HG03378 (cell line): ENCODE results near the gene PRLR.
A peak's percentile ranks its signal among the peaks of the same experiment; 100 is the strongest.

Experiments used
- ATAC-seq: cut with Tn5 transposase; IDR thresholded peaks from one replicate; pipeline ENCODE4 v1.9.1; 2021; ENCODE audit warnings: mild to moderate bottlenecking, moderate library complexity; ENCODE audit not compliant: unreplicated experiment

The PRLR gene

DNA sequence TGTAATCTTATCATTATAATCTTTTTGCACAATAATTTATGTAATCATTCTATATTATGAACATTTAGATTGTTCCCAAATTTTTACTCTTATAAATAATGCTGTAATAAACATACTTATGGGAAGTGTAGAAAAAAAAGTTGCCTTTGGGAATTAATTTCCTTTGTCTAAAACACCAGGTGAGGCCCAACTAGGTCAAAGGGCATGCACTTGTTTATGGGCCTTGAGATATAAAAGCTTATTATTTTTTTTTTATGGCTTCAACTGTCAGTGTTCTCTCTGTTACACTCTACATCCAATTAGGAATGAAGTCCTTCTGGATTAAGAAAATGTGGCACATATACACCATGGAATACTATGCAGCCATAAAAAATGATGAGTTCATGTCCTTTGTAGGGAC lies 6.5 kb upstream of the PRLR start:
- no peak for ATAC-seq

DNA sequence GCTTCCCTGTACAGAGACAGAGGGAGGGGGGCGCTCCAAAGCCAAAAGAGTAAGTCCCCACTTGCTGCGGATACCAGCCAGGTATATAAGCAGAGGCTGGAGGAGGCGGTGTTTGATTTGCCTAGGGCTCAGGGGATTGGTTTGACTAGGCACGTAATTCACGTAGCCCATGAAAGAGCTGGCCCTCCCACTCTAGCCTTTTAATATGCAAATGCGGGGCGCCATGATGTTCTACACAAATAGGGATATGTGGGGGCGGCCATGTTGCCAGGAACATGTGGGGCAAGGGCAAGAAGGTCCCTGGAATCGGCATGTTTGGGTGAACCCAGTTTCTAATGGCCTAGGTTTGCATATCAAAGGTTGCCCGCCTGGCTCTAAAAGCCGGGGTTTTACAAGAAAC lies 3.3 kb upstream of the PRLR start:
- ATAC-seq, result no peak

DNA sequence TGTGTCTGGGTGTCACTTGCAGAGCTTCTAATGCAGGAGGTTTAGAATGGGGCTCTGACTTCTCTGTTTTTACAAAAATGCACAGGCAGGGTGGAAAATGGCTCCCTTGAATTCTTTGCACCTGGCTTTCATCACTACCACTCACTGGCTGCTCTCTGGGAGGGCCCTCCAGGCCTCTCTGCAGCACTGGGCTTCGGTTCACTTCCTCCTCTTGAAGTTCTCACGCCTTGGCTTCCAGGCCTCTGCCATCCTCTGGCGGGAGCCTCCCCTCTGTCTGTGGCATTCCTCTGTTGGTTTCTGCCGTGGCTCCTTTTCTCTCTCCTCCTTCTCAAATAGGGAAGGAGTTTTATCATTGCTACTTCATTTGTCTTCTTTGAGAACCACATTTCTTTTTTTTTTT lies 2.8 kb upstream of the PRLR start:
- ATAC-seq, result no peak

DNA sequence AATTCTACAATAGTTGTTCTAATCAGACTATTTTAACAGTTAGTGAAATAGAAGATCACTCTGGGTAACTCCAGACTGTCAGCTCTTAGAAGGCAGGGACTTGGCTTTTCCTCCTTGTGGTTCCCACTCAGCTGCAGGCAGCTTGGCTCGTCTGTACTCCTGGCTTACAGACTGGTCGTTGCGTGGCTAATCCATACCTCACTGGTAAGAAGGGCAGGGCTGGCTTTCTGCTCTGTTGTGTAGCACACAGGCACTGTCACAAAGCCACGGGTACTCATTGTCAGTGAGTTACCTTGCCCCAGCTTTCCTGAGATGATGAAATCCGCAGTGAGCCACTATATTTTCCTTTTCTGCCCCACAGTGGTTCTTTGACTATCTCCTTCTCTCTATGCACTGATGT lies 1.8 kb upstream of the PRLR start:
- no peak for ATAC-seq

DNA sequence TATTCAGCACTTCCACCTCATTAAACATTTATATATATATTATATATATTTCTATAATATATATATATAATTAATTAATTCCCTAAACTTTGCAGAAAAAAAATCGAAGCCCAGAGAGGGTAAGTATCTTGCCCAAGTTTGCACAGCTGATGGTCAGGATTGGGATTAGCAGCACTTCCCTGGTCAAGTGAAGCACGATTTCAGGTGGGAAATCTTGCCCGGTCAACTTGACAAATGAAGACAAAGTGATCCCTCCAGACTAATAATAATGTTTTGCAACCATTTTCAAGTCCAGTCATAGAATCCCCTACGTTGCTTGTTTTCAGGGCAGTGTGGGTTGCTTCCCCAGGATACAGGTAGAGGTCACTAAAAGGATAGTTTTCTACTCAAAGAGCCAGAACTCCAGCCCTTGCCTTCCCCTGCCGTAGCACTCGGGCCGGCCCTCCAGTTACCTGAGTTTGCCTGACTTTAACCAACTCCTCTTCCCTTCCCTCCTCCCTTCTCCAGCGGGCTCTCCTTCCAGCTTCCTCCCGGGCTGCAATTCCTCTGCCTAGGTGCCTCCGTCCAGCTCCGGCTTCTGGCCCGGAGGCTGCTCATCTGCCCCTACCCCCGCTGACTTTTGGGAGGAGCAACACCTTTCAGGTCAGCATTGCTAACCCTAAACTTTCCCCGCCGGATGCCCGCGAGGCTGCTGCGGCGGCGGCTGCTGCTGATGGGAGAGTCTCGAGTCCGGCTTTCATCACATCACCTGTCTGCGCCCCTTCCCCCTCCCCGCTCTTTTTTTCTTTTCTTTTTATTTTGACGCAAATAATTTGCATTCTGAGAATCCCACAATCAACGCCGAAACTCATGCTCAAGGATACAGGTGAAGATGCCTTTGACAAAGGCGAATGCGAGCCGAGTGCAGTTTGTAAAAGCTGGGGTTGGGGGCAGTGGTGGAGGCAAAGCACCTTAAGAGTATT lies 930 bp downstream of the PRLR start:
- peak; percentile 77 for ATAC-seq

DNA sequence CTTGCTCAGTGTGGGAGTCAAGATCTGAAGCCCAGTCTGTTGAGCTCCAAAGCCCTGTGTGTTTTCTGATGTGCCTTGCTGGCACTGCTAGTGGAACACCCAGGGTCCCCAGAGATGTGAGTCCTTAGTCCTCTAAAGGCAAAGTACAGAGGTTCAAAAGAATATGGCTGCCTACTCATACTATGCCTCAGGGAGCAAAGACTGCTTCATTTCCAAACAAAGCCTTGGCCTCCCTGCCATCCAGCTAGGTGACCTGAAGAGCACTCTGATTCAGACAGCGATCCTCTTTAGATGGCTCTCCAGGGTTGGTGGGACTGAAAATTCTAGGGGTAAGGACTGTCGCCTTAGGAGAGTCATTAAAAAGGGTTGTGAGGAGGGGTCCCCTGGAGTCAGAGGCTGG lies 2.0 kb downstream of the PRLR start:
- no peak for ATAC-seq

DNA sequence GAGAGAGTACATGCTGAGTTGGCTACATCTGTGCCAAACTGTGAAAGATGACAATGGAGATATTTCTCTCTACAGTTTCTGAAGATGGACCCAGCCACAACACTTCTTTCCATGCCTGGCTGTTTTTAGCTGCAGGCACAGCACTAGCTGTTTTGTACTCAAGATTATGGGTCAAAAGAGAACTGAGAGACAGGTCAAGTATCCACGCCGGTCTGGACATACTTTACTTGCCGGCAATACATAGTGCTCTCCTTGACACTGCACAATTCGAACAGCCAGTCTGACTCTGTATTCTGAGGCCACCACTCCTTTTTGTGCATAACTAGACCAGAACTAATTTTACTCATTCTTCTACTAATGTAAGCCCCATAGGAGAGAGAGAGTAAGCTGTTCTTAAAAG lies 2.6 kb downstream of the PRLR start:
- no peak for ATAC-seq

DNA sequence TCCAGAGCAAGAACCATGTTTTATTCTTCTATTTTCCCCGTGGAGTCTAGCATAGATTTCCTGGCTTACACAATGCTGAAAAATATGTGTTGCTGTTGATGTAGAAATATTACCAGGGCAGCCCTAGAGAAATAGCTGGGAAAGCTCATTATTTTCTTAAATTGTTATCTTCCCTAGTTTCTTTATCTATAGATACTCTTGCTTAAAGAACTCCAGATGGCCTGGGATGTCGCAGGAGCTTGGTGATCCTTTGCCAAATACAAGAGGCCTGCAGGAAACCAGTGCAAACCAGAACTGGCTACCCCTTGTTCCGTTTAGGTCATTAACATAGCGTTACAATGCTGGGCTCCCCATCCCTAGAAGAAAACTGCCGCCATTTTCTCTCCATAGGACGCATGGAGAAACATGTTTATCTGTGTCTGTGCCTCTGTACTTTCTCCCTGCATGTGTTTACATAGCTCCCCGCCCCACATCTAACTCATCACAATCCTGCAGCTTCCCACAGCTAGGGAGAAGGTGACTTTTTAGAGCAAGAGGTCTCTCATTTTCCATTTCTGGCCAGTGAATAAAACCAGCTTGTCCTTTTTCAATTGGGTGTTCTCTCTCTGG lies 6.4 kb downstream of the PRLR start:
- no peak for ATAC-seq

DNA sequence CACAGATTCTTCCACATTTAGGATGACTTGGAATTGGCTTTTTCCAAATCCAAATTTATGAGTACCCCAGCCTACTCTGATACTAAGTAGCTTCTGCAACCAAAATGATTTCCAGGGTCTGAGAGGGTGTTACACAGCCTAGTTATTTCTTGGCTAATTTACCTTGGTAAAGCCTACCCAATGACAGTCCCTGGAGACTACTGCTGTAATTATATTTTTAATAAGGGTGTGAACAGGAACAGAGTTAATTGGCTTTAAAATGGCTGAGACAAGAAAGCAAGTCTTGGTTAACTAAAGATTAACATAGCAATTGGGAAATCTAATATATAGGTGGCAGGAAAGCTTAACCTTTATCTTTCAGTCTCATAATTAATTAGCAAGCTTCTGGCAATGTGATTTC lies 9.3 kb downstream of the PRLR start:
- no peak for ATAC-seq

DNA sequence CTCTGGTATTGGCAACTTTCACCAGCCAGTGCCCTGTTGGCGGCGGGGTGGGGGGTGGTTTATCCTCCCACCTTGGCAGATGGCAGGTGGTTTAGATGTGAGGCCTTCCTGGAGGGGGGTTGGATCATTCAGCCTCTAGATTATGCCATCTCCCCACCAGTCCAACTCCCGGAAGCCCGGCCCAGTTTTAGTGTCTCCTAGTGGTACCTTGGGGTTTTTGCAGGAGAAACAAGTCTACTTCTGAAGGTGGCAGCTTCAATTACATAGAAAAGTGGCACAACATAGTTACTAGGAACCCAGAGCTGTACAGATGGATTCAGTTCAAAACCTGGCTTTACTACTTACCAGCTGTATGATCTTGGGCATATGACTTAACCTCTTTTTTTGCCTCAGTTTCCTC lies 11.3 kb downstream of the PRLR start:
- no peak for ATAC-seq

DNA sequence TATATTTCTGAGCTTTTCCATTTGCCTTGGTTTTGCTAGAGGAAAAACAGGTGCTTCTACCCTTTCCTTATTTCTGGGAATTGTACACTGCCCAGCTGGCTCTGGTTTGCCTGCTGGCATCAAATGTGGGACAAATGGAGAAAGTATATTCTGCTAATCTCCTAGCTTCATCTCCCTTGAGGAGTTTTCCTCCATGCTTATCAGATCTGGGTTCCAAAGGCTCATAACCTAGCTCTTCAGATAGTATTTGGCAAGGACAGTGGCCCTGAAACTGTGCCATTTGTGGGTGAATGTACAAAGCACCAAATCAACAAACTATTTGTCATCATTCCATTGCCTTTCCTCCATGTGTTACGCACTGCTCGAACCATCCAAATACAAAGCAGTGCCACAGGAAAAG lies 16.2 kb downstream of the PRLR start:
- ATAC-seq, result no peak

DNA sequence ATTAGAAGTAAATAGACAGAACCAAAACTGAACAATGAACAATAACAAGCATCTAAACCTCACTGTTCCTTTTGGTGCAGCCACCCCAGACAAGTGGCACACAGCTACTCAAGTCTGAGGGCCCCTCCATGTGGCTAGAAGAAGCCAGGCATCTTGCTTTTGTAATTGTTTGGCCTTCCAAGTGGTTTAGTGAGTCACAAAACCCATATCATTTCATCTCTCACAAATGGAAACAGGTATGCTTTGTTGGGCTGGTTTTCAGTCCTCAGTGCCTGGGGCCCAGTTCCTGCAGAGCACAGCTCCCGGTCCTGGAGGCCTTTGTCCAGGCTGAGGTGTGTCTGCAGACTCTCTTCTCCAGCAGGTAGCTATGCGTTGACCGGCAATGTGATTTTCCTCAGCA lies 16.7 kb downstream of the PRLR start:
- no peak for ATAC-seq

DNA sequence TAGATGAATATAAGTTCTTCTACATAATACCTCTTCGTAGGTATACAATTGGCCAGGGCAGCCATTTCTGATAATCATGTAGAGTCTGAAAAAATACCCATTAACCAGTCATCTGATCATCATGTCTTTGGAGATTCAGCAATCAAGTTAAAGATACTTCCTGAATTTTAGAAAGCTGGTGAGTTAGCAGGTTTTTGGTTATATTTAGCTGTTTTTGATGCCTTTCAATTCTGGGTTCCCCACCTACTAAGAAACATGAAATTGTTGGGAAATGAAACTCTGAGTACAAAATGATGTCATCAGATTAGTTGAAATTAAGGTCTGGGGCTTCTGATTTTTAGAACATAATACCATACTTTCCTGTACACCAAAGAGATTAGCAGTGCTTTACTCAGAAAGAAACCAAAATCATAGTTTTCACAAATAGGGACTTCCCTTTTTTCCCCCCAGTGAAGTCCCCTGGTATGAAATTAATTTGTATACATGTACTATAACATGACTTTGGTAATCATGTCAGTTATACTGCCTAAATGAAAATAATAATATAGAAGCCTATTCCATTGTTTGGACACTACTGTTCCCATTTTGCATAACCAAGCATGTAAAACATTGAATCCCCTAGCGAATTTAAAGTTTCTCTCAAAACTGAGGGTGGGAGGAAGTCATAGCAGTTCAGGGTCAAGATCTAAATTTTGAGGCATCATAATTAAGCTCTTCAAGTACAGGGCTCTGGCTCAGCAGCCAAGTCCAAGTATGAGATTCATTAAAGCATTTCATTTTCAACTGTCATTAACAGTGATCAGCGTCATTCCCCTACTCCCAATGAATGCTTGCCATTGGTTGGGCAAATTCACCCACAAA lies 17.9 kb downstream of the PRLR start:
- ATAC-seq, result peak; percentile 88

DNA sequence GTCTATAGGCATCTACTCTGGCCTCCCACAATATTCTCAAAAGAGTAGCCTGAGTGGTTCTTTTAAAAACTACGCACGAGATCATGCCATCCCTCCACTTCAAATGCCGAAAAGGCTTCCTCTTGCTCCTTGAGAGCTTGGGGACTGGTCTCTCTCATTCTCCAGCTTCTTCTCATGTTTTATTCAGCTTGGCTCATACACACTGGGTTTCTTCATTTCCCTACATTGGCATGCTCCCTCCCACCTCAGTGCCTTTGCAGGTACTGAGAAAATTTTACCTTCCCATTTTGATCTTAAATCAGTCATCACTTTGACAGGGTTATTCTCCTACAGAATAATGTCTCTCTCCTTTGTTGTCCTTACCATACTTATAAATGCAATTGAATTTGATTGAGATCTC lies 20.4 kb downstream of the PRLR start:
- ATAC-seq, result no peak

DNA sequence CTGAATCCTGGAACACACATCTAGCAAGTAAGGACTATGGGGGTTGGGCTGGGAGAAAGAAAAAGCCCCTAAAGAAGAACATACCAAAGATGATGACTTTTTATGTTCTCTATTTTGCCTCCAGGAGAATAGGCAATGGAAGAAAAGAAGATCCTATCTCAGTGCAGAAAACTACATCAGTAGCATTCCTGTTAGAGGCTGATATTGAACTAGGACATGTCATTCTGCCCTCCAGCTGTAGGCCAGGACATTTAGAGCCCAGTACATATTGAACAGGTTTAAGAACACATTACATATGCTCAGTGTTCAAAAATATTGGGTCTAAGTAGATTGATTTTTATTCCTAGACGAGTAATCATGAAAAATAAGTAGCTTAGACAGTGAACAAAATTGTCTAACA lies 24.7 kb downstream of the PRLR start:
- no peak for ATAC-seq

DNA sequence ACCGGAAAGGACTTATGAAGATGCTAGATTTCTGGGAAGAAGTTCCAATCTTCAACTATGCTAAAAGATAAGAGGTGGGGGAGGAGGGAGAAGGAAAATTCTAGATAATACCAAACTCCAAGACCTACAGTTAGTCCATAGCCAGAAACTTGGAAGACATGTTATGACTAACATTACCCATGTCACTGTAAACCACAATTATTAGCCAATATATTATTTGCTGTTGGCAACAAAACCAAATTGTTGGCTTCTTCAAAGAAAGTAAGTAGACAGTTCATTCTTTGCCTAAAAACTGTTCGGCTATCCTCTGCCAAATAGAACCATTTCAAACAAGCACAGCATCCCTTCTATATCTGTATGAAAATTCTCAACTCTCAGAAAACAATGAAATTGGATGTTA lies 25.1 kb downstream of the PRLR start:
- ATAC-seq, result no peak

DNA sequence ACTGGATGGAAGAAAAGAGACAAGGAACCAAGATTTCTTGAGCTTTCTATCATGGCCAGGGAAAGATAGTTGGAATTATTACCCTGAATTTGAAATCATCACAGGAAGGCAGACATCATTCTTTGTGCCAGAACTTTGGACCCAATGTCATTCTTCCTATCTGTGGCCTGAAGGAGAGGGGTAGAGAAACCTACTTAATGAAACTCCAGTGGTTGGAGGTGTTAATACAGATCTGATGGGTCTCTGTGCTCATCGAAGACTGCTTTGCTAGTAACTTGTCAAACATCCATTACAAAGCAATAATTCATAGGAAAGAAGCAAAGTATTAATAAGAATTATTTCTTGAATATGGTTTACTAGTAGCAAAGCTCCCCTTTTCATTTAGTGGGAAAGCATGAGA lies 26.9 kb downstream of the PRLR start:
- ATAC-seq, result no peak

DNA sequence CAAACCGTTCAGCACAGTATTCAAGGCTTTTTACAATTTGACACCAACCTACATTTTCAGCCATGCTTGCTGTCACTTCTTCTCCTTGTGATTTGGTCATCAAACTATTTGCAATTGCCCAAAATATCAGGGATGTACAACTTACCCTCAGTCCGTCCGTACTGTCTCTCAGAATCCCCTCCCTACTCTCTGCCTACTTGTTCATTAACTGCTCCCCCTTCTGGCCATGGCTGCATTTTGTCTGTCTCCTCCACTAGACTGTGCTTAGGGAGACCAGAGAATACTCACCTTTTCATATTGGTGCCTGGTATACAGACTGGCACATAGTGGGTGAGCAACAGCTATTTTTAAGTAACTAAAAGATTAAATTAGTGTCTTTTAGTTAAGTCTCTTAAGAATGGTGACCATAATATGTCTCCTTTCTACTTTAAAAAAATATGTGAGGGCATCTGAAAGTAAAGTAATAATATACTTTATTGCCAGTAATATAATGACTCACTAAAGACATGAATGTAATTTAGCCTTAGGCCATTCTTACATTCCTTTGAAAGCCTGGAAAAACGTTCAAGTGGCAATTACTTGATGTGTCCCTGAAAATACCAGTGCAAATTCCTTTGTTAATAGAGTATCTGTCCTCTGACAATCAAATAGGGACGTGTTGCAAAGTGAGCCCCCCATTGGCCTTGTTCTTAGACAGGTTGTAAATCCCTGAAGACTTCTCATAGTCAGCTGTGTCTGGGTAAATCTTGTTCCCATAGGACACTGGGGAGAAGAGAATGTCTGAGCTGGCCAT lies 27.8 kb downstream of the PRLR start:
- peak; percentile 87 for ATAC-seq

DNA sequence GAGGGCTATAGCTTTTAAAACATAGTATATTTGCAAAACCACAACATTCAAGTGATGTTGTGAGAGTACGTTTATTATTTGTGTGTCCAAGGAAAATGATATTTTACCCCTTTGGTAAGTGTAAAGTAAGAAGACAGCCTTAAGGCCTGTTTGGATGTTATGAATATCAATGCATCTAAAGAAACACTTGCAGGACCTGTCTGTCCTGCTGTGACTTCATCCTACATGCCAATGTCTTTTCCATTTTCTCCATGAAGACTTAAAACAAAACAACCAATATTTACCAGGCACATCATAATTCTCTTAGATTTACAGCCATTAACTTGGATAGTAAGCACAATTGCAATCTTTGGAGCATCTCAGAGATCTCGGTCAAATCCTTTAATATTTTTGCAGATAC lies 29.0 kb downstream of the PRLR start:
- ATAC-seq, result no peak

DNA sequence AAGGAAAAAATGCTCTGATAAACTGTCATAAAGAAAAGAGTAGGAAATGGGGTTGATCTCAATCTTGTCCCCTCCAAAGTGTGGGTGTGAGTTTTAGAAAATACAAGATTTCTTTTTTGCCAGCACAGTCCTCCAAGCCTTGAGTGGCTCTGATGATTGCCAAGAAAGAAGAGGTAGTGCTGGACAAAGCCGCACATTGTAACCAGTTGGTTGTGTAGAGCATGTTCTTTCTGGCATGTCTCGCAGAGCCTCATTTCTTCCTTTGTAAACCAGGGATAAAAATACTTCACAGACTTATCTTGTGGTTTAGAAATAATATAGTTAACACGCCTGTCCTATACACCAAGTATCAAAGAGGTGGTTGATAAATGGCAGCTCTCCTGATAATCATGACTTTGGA lies 30.4 kb downstream of the PRLR start:
- no peak for ATAC-seq

DNA sequence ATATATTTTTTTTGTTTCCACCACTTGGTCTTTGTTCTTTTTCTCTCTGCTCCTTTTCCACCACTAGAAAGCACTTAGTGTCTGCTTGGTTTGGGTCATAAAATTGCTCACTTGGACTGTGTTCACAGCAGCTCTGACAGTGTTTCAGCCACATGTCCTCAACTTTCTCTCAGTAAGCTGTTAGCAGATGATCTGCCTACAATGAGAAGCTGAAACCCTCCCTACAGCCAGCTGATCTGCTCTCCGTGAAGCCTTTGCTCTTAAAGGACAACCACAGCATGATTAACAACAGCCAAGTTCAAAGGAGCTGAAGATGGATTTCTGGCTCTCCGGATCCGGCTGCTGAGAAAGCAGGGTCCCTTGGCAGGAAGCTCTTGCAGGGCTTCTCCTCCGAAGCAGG lies 31.6 kb downstream of the PRLR start:
- no peak for ATAC-seq
